CD4-positive, alpha-beta T cell (primary cell): ENCODE measurements around the gene TCF15. TPM values are rescaled to one million over a fixed set of nuclear protein-coding genes. Genes with fewer than 3 reads are reported as not detected.

Experiments used
- ATAC-seq: fragments of 200-7000 bp; cut with Tn5 transposase; one replicate; pipeline ENCODE4 v1.10.0; 2022; ENCODE audit warnings: mild to moderate bottlenecking; ENCODE audit not compliant: poor library complexity
- CTCF ChIA-PET: fragments of 350-600 bp; sonication (Branson Sonifier 250); formaldehyde crosslinking; loops from one replicate; lab custom pipeline; 2021; ENCODE audit warnings: antibody characterized with exemption, inconsistent platforms; lab: Charles Lee
- POLR2A ChIA-PET: fragments of 350-600 bp; sonication (Branson Sonifier 250); formaldehyde crosslinking; loops from one replicate; lab custom pipeline; 2021; ENCODE audit warnings: antibody characterized with exemption, inconsistent platforms; lab: Charles Lee
- DNase-seq, 14 experiments: peaks; one replicate each; pipeline ENCODE4 v3.0.0-alpha.2; 2013 to 2020; ENCODE audit warnings: mixed read lengths in 2 of 14
- H3K27ac ChIP-seq, 2 donors: one replicate each; pipeline versions ENCODE4 v1.5.1 to v1.7.0; 2013; ENCODE audit warnings: low read length in 2 of 2, low read depth in 1 of 2, mild to moderate bottlenecking in 1 of 2
- H3K27me3 ChIP-seq, 2 experiments: 1 replicate in 1 of 2; 2 replicates in 1 of 2; pipeline versions ENCODE4 v1.6.1 to v1.7.0; 2013; ENCODE audit warnings: low read length in 2 of 2, control low read depth in 1 of 2, mild to moderate bottlenecking in 1 of 2, moderate library complexity in 1 of 2; ENCODE audit not compliant: insufficient read depth in 2 of 2, control insufficient read depth in 1 of 2
- H3K36me3 ChIP-seq: one replicate; pipeline ENCODE4 v1.6.1; 2013; ENCODE audit warnings: low read length, control low read depth; ENCODE audit not compliant: insufficient read depth
- H3K4me1 ChIP-seq: one replicate; pipeline ENCODE4 v1.6.1; 2013; ENCODE audit warnings: low read length, control low read depth; ENCODE audit not compliant: insufficient read depth
- H3K4me3 ChIP-seq: one replicate; pipeline ENCODE4 v1.5.1; 2013; ENCODE audit warnings: mild to moderate bottlenecking, low read length, moderate library complexity
- H3K9me3 ChIP-seq, 2 experiments: 1 replicate in 1 of 2; 2 replicates in 1 of 2; pipeline versions ENCODE4 v1.6.1 to v1.7.0; 2013; ENCODE audit warnings: low read length in 2 of 2, mild to moderate bottlenecking in 2 of 2, control low read depth in 1 of 2, moderate library complexity in 1 of 2; ENCODE audit not compliant: control insufficient read depth in 1 of 2, insufficient read depth in 1 of 2
- H3K27ac Mint-ChIP-seq: one replicate; pipeline ENCODE4 v1.8.0; 2020; ENCODE audit warnings: mixed read lengths
- H3K27me3 Mint-ChIP-seq: one replicate; pipeline ENCODE4 v1.8.0; 2021; ENCODE audit warnings: mixed read lengths
- H3K36me3 Mint-ChIP-seq: one replicate; pipeline ENCODE4 v1.8.0; 2021; ENCODE audit warnings: low read depth, mixed read lengths
- H3K4me1 Mint-ChIP-seq: one replicate; pipeline ENCODE4 v1.8.0; 2021; ENCODE audit warnings: low read depth, mixed read lengths
- H3K4me3 Mint-ChIP-seq: one replicate; pipeline ENCODE4 v1.8.0; 2020; ENCODE audit warnings: mild to moderate bottlenecking, mixed read lengths
- H3K9me3 Mint-ChIP-seq: one replicate; pipeline ENCODE4 v1.8.0; 2020; ENCODE audit warnings: mixed read lengths
- intact Hi-C, 2 experiments: fragments of 100-400 bp; cut with DNase I in 1 of 2; cut with micrococcal nuclease in 1 of 2; formaldehyde crosslinking; loops; one replicate each; pipeline versions ENCODE4 v1.15.1 to v1.9.0; 2023 to 2025; cut with DNase I, micrococcal nuclease
- total RNA-seq, 174 experiments: library from RNA in 2 of 174; stranded (reverse) in 2 of 174; gene quantifications; one replicate each; pipeline ENCODE4 v1.2.3 and lab custom pipeline; 2021 to 2026
- TF ChIP-seq, protein P1 (sequence below): fragments of 200-600 bp; IDR thresholded peaks from one replicate; pipeline ENCODE4 v1.8.0; 2022; ENCODE audit warnings: antibody characterized with exemption, mild to moderate bottlenecking

The TCF15 gene
- total RNA-seq, 2 experiments from 2014 or later, result not detected

DNA sequence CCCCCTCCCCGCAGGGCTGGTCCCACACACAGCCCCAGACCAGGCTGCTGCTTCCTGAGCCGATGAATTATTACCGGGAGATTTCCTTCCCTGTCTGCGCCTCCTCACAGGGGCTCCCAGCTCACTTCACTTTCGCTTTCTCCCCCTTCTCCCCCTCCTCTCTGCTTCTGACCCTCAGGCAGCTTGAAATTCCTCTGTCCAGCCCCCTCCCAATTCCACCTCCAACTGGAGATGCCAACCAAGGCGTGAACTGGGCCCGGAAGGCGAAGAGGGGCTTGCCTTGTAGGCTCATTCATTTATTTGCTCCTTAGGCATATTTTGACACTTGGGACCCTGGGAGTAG lies 1.7 kb upstream of the TCF15 start:
- peaks cover 81% of the 10 kb centered on the region for H3K27me3 Mint-ChIP-seq
- Histone ChIP-seq H3K36me3 (no peaks in the 10 kb centered on the region), H3K4me3 (no peak overlapping the region), H3K27me3 (peaks cover 55 to 63% of the 10 kb centered on the region in 2 experiments), H3K9me3 (peaks cover 0 to 10% of the 10 kb centered on the region in 2 experiments), H3K27ac (no peak overlapping the region), H3K4me1 (no peaks in the 10 kb centered on the region)
- intact Hi-C loops, result no loop called here
- no peak for ATAC-seq
- TF ChIP-seq, protein P1, sequence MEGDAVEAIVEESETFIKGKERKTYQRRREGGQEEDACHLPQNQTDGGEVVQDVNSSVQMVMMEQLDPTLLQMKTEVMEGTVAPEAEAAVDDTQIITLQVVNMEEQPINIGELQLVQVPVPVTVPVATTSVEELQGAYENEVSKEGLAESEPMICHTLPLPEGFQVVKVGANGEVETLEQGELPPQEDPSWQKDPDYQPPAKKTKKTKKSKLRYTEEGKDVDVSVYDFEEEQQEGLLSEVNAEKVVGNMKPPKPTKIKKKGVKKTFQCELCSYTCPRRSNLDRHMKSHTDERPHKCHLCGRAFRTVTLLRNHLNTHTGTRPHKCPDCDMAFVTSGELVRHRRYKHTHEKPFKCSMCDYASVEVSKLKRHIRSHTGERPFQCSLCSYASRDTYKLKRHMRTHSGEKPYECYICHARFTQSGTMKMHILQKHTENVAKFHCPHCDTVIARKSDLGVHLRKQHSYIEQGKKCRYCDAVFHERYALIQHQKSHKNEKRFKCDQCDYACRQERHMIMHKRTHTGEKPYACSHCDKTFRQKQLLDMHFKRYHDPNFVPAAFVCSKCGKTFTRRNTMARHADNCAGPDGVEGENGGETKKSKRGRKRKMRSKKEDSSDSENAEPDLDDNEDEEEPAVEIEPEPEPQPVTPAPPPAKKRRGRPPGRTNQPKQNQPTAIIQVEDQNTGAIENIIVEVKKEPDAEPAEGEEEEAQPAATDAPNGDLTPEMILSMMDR, result no peak
- no peak overlapping the region for H3K27ac Mint-ChIP-seq
- H3K36me3 Mint-ChIP-seq, result no peaks in the 10 kb centered on the region
- ChIA-PET POLR2A (no interaction called here), CTCF (no interaction called here)
- H3K4me3 Mint-ChIP-seq, result no peak overlapping the region
- DNase-seq, result no peak
- H3K9me3 Mint-ChIP-seq, result no peaks in the 10 kb centered on the region
- H3K4me1 Mint-ChIP-seq, result peaks cover 15% of the 10 kb centered on the region

DNA sequence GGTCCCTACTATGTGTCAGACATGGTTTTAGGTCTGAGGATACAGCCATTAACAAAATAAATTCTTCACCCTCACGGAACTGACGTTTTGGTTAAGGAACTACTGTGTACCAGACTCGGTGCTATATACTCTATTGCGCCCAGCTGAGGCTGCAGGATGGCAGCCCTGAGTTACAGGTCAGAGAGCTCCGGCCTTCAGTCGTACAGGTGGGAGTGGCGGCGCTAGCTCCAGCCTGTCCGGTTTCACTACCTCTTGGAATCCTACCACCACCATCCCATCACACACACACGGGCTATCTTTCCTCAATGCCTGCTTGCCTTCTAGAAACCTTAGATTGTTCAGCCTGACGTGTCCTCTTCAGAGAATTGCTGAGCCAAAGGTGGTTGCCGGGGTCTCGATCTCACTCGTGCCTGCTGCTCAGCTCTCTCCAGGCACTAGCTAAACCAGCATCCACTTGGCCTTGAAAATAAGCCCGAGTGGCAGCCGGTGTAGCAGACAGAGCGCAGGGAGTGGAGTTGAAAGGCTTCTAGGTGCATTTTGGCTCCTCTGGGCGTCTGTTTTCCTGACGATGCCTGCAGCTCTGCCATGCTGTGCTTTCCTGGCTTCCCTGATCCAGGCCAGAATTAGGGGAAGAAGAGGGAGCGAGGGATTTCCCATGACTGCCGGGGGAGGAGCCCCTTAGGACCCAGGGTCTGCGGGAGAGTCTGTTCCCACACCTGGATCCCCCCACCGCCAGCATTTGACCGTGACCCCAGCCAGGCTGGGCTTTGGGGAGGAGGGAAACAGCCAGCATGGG lies 1.1 kb upstream of the TCF15 start:
- H3K9me3 ChIP-seq, result peaks cover 0 to 10% of the 10 kb centered on the region in 2 experiments
- H3K27me3 ChIP-seq, result peaks cover 54 to 60% of the 10 kb centered on the region in 2 experiments
- CTCF ChIA-PET, result no interaction called here
- Mint-ChIP-seq H3K4me1 (peaks cover 15% of the 10 kb centered on the region), H3K27me3 (peaks cover 79% of the 10 kb centered on the region), H3K4me3 (no peak overlapping the region), H3K36me3 (no peaks in the 10 kb centered on the region), H3K27ac (no peak overlapping the region), H3K9me3 (no peaks in the 10 kb centered on the region)
- no peak for DNase-seq
- intact Hi-C loops, result no loop called here
- no peaks in the 10 kb centered on the region for H3K36me3 ChIP-seq
- ATAC-seq, result no peak
- no peak overlapping the region for H3K27ac ChIP-seq
- POLR2A ChIA-PET, result no interaction called here
- H3K4me1 ChIP-seq, result no peaks in the 10 kb centered on the region
- H3K4me3 ChIP-seq, result no peak overlapping the region
- TF ChIP-seq, protein P1, result no peak

DNA sequence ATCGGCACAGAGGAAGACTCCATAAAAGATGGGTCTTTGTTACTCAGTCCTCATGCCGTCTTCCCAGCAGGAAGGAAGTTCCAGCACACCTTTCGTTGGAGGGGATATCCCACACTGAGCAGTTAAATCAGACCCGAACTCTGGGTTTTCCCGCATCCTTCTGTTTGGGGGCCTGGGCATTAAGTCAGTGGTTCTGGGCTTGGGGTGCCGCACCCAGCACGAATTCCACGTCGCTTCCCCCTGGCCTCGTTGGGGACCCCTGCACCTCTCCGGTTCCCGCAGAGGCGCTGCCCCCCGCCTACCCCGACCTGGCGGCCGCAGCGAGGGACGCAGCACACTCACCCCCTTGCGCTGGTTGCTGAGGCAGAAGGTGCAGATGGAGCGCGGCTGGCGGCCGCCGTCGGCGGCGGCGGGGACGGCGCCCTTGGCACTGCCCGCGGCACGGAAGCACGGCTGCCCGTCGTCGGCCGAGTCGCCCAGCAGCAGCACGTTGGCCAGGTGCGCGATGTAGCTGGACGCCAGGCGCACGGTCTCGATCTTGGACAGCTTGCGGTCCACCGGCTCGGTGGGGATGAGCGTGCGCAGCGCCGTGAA lies 641 bp downstream of the TCF15 start:
- intact Hi-C loops, result no loop called here
- Mint-ChIP-seq H3K4me1 (peaks cover 15% of the 10 kb centered on the region), H3K36me3 (no peaks in the 10 kb centered on the region), H3K27ac (no peak overlapping the region), H3K9me3 (no peaks in the 10 kb centered on the region), H3K4me3 (no peak overlapping the region), H3K27me3 (peaks cover 76% of the 10 kb centered on the region)
- no peaks in the 10 kb centered on the region for H3K36me3 ChIP-seq
- TF ChIP-seq, protein P1, result no peak
- H3K4me3 ChIP-seq, result no peak overlapping the region
- no peak for DNase-seq
- H3K27me3 ChIP-seq, result peaks cover 51 to 60% of the 10 kb centered on the region in 2 experiments
- no peak overlapping the region for H3K27ac ChIP-seq
- ATAC-seq, result no peak
- ChIA-PET CTCF (no interaction called here), POLR2A (no interaction called here)
- H3K4me1 ChIP-seq, result no peaks in the 10 kb centered on the region
- H3K9me3 ChIP-seq, result peaks cover 0 to 10% of the 10 kb centered on the region in 2 experiments
